ENCODE measurements around the gene NUMBL. TPM values are rescaled to one million over a fixed set of nuclear protein-coding genes. Genes with fewer than 3 reads are reported as not detected.

The NUMBL gene
- total and polyA plus RNA-seq, 9 of the 15 experiments (the other 6 are each of a cell fraction or from before 2014, with no cell fraction given): 0.39 to 38.6 (median 6.6) TPM

DNA sequence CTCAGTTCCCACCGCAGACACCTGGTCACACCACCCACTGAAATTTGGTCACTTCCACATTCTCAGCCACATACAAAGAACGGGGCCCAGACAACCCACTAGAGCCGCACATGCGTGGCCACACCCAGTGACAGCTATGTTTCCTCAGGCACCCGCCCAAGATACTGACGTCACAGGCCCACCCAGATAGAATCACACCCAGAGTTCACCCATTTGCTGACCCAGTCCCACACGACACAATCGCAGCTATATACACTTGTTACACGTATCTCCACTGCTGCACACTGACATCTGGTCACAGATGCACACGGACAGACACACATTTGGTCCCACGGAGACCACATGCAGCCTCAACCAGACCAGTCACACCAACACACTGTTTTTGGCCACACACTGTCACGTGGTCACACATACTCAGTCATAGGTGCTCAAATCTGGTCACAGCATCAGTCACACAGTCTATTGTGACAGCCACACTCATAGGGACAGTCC, 2.9 kb downstream of the NUMBL start (continued):
- TF ChIP-seq, protein P1, sequence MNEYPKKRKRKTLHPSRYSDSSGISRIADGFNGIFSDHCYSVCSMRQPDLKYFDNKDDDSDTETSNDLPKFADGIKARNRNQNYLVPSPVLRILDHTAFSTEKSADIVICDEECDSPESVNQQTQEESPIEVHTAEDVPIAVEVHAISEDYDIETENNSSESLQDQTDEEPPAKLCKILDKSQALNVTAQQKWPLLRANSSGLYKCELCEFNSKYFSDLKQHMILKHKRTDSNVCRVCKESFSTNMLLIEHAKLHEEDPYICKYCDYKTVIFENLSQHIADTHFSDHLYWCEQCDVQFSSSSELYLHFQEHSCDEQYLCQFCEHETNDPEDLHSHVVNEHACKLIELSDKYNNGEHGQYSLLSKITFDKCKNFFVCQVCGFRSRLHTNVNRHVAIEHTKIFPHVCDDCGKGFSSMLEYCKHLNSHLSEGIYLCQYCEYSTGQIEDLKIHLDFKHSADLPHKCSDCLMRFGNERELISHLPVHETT (CRISPR knock-in tag; conservative IDR thresholded peaks at IDR 0.05 in 1 of 2, IDR thresholded peaks at IDR 0.05 in 1 of 2): 0 out of 4 replicates have a peak, but pooled peaks of 1 of the 2 experiments have one; percentile 28
- TF ChIP-seq TBL1XR1 (IDR thresholded peaks at IDR 0.05; ENCODE audit: low read length in 2 of 2): 0 out of 4 replicates have a peak, but pooled peaks of 1 of the 2 experiments have one; percentile 18
- no peak for TF ChIP-seq ZNF75A (CRISPR knock-in tag; IDR thresholded peaks at IDR 0.05)
- peak; percentile 70 for TF ChIP-seq DPF2 (IDR thresholded peaks at IDR 0.05)
- no peak for TF ChIP-seq KAT7 (CRISPR knock-in tag; IDR thresholded peaks at IDR 0.05; ENCODE audit: borderline replicate concordance)
- no peak for TF ChIP-seq FOXA1 (IDR thresholded peaks at IDR 0.05; ENCODE audit: borderline replicate concordance)
- TF ChIP-seq, protein P2, sequence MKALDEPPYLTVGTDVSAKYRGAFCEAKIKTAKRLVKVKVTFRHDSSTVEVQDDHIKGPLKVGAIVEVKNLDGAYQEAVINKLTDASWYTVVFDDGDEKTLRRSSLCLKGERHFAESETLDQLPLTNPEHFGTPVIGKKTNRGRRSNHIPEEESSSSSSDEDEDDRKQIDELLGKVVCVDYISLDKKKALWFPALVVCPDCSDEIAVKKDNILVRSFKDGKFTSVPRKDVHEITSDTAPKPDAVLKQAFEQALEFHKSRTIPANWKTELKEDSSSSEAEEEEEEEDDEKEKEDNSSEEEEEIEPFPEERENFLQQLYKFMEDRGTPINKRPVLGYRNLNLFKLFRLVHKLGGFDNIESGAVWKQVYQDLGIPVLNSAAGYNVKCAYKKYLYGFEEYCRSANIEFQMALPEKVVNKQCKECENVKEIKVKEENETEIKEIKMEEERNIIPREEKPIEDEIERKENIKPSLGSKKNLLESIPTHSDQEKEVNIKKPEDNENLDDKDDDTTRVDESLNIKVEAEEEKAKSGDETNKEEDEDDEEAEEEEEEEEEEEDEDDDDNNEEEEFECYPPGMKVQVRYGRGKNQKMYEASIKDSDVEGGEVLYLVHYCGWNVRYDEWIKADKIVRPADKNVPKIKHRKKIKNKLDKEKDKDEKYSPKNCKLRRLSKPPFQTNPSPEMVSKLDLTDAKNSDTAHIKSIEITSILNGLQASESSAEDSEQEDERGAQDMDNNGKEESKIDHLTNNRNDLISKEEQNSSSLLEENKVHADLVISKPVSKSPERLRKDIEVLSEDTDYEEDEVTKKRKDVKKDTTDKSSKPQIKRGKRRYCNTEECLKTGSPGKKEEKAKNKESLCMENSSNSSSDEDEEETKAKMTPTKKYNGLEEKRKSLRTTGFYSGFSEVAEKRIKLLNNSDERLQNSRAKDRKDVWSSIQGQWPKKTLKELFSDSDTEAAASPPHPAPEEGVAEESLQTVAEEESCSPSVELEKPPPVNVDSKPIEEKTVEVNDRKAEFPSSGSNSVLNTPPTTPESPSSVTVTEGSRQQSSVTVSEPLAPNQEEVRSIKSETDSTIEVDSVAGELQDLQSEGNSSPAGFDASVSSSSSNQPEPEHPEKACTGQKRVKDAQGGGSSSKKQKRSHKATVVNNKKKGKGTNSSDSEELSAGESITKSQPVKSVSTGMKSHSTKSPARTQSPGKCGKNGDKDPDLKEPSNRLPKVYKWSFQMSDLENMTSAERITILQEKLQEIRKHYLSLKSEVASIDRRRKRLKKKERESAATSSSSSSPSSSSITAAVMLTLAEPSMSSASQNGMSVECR (CRISPR knock-in tag; IDR thresholded peaks at IDR 0.05): no peak
- no peak for TF ChIP-seq MCM7 (IDR thresholded peaks at IDR 0.05)
- TF ChIP-seq GATA2 (CRISPR knock-in tag; IDR thresholded peaks at IDR 0.05): peak; percentile 9; the same call in 1 of the 2 replicates
- TF ChIP-seq HLTF (IDR thresholded peaks at IDR 0.05): no peak
- TF ChIP-seq FOXK2 (conservative IDR thresholded peaks at IDR 0.05 in 1 of 2, IDR thresholded peaks at IDR 0.05 in 1 of 2; ENCODE audit: low read depth in 2 of 2): peak in 1 of 2 experiments; percentile 56; a peak in 1 of 4 replicates
- peak; percentile 91 for TF ChIP-seq CREM (IDR thresholded peaks at IDR 0.05; ENCODE audit: low read depth)
- no peak for TF ChIP-seq SMAD2 (IDR thresholded peaks at IDR 0.05; ENCODE audit: low read depth, low read length)
- no peak for TF ChIP-seq HDAC6 (IDR thresholded peaks at IDR 0.05; ENCODE audit: low read depth, low read length)
- TF ChIP-seq, protein P3, sequence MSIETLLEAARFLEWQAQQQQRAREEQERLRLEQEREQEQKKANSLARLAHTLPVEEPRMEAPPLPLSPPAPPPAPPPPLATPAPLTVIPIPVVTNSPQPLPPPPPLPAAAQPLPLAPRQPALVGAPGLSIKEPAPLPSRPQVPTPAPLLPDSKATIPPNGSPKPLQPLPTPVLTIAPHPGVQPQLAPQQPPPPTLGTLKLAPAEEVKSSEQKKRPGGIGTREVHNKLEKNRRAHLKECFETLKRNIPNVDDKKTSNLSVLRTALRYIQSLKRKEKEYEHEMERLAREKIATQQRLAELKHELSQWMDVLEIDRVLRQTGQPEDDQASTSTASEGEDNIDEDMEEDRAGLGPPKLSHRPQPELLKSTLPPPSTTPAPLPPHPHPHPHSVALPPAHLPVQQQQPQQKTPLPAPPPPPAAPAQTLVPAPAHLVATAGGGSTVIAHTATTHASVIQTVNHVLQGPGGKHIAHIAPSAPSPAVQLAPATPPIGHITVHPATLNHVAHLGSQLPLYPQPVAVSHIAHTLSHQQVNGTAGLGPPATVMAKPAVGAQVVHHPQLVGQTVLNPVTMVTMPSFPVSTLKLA (conservative IDR thresholded peaks at IDR 0.05): peak; percentile 66 to 81
- peak; percentile 58 to 67 for TF ChIP-seq KDM1A (IDR thresholded peaks at IDR 0.05)
- TF ChIP-seq EP400 (IDR thresholded peaks at IDR 0.05): peak; percentile 50; the same call in 1 of the 2 replicates

All from K562 (cell line).